GM12878 (cell line): Measurements from ENCODE around the gene CCDC107.

Experiments
- CHD4 ChIP-seq: fragments of 200-600 bp; sonication (generic); IDR thresholded peaks from 2 replicates; pipeline ENCODE4 v1.6.1; 2016; ENCODE audit warnings: mild to moderate bottlenecking
- ETV6 ChIP-seq, 2 experiments: fragments of 450-650 bp in 1 of 2; IDR thresholded peaks in 1 of 2; conservative IDR thresholded peaks in 1 of 2; 2 replicates each; pipeline ENCODE4 v1.6.1; 2014; ENCODE audit warnings: antibody characterized with exemption in 1 of 2, borderline replicate concordance in 1 of 2, low read depth in 1 of 2, mild to moderate bottlenecking in 1 of 2, moderate library complexity in 1 of 2
- FOS ChIP-seq: IDR thresholded peaks from 3 replicates; pipeline ENCODE4 v1.6.1; 2011; ENCODE audit warnings: borderline replicate concordance; ENCODE audit not compliant: insufficient read length; ENCODE audit errors: extremely low read depth
- TF ChIP-seq, protein P1 (sequence below), 3 experiments: IDR thresholded peaks in 2 of 3; conservative IDR thresholded peaks in 1 of 3; 2 replicates each; pipeline ENCODE4 v1.5.1; 2011; ENCODE audit warnings: low read depth in 3 of 3, low read length in 3 of 3, mild to moderate bottlenecking in 3 of 3, control low read depth in 2 of 3, moderate library complexity in 2 of 3, inconsistent platforms in 1 of 3, mixed read lengths in 1 of 3; ENCODE audit not compliant: control insufficient read depth in 2 of 3, insufficient read depth in 1 of 3; ENCODE audit errors: extremely low read depth in 1 of 3

DNA sequence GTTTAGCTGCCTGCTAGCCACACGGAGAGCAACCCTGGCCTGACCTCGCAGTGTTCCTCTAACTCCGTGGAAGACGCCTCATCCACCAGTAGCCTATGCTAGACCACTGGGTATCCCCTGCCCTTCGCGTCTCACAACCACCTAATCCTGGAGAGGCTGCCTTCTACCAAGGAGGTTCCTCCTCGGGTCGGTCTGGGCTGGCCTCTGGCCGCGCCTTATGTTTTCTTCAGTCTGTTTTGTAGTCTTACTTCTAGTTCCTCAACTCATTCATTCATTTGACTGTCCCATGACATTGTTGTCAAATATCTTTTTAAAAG is 33.2 kb downstream of the CCDC107 start:
- TF ChIP-seq, protein P1, sequence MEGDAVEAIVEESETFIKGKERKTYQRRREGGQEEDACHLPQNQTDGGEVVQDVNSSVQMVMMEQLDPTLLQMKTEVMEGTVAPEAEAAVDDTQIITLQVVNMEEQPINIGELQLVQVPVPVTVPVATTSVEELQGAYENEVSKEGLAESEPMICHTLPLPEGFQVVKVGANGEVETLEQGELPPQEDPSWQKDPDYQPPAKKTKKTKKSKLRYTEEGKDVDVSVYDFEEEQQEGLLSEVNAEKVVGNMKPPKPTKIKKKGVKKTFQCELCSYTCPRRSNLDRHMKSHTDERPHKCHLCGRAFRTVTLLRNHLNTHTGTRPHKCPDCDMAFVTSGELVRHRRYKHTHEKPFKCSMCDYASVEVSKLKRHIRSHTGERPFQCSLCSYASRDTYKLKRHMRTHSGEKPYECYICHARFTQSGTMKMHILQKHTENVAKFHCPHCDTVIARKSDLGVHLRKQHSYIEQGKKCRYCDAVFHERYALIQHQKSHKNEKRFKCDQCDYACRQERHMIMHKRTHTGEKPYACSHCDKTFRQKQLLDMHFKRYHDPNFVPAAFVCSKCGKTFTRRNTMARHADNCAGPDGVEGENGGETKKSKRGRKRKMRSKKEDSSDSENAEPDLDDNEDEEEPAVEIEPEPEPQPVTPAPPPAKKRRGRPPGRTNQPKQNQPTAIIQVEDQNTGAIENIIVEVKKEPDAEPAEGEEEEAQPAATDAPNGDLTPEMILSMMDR (IDR thresholded peaks at IDR 0.05 in 2 of 3, conservative IDR thresholded peaks at IDR 0.05 in 1 of 3; ENCODE audit: control insufficient read depth in 2 of 3, extremely low read depth in 1 of 3, insufficient read depth in 1 of 3, low read depth in 3 of 3, low read length in 3 of 3) = no peak
- TF ChIP-seq FOS = no peak
- TF ChIP-seq CHD4 = no peak
- TF ChIP-seq ETV6 (conservative IDR thresholded peaks at IDR 0.05 in 1 of 2, IDR thresholded peaks at IDR 0.05 in 1 of 2; ENCODE audit: borderline replicate concordance in 1 of 2, low read depth in 1 of 2) = no peak
